NCI-H1417 (cell line): Measurements from ENCODE around the gene HLCS.
A peak's percentile ranks its signal among the peaks of the same experiment; 100 is the strongest.
"Not testable (repeated sequence)": the region's sequence is repeated elsewhere in the genome, so short reads cannot be mapped to it uniquely, and the experiment has no call there.

ENCODE experiments used
- DNase-seq, 3 experiments: peaks; one replicate each; lab custom pipeline; 2025; lab: John Stamatoyannopoulos, UW

Gene HLCS

DNA sequence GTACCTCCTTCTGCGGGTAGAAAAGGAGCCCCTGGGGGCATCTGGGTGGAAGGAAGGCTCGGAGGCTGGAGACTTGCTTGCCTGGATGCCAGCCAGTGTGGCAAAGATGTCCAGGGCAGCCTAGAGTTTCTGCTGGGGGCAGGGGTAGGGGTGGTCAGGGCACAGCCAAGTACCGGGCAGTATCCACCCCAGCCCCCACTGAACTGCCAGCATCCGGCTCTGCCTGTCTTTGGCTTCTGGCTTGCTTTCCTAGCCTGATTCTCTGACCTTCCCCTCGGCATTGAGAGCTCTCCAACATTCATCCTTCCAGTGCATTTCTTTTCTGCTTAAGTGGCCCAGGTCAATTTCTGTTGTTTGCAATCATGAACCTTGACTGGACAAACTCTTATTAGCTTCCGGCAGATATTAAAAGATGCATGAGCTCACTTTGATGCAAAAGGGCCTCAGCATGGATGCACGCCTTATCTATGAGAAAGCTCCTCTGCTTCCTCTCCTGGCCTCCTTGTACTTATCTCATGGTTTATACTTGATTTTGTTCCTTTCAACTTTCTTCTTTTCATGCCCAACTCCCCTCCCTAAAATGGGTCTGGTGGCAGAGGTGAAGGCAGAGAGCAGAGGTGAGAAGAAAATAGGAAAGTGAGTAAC lies 116.9 kb downstream of the HLCS start:
- DNase-seq: peak in 1 of 3 experiments; percentile 24

DNA sequence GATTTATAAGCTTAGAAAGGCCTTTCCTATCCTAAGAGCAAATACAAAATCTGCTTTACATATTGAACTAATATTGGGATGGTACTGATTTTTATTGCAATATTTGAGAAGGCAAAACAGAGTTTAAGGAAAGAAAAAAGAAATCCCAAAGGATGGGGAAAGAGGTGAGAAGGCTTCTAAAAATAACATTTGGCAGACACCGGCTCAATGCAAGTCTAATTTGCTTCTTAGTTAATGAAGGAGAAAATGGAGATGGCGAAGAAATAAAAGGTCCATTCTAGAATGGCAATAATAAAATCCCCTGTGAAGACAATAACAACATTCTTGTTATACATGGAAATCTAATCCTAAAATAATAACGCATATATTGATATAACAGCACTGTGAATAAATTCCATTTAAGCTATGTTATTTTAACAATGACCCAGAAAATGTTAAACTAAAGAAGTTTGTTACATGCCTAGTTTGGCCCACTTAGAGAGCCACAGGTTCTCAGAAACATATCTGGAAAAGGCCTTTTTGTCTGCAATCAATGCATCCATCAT lies 117.7 kb downstream of the HLCS start:
- DNase-seq: no peak

DNA sequence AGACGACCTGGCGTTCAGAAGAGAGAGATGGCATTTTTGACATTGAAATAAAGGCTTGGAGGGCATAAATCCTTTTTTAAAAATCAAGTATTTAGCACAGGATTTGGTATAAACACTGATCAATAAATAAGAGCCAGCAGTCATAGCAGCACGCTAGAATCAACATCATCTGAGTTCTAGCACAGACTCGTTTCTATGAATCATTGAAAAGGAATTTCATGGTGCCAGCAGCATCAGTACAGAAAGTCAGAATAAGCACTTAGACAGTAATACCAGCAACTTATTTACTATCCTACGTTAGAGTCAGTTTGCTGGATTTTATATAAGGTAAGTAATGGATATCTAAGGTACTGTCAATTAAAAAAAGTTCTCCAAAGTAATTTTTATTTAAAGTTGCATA lies 119.3 kb downstream of the HLCS start:
- no peak for DNase-seq

DNA sequence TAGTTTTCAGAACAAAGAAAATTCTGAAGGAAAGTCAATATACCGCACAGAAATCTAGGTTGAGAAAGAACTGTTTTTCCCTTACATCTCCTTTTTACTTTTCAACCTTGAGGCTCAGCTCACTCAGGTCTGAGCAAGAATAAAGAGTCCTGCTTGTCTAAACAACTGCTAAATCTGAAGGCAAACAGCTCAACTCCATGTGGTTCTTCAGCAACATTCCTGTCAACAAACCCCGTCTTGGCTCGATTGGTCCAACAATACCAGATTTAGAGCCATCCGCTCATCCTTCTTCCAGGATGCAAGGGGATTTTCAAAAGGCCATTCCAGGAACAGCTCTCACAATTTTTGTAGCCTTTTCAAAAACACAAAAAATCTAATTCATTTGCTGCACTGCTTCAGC lies 119.8 kb downstream of the HLCS start:
- DNase-seq: no peak

DNA sequence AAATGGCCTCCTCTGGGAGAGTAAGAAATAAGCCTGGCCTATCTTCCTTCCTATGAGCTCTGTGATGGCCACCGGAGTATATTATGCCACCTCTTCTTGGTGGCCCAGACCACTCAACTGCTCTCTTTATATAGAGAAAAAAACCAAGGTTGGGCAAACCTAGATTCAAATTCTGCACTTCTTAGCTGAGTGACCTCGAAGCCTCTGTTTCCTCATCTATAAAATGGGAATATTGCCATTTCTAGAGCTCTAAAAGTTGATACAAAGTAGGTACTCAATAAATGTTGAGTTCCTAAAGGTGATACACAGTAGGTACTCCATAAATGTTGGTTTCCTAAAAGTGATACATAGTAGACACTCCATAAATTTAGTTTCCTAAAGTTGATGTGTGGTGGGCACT lies 120.7 kb downstream of the HLCS start:
- no peak for DNase-seq

DNA sequence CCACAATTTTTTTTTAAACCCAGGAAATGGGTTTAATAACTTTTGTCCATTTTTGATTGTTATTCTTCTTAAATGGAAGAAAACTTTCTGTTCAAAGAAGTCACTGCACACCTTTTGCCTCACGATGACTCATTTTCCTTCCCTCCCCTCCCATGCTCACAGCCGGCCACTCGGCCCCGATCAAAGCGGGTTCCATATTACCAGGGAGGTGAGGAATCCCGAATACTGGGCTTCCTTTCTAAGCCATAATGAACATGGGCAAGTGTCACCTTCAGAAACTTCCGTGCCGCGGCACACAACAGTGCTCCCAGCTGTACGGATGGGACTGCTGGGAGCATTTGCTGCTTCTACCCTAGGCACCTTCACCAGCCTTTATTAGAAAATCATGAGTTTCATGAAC lies 121.4 kb downstream of the HLCS start:
- DNase-seq: no peak

DNA sequence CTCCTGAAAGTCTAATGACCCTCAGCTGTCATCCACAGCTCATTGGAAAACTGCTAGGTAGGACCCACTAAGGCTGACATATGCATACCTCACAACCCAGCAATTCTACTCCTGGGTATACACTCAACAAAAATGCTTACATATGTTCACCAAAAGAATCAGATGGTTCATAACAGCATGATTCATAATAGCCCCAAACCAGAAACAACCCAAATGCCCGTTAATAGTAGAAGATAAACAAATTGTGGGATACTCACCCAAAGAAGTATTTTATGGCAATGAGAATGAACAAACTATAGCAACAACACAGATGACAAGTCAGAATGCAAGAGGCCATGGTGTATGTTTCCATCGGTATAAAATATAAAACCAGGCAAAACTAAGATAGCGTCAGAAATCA lies 124.6 kb downstream of the HLCS start:
- no peak for DNase-seq

DNA sequence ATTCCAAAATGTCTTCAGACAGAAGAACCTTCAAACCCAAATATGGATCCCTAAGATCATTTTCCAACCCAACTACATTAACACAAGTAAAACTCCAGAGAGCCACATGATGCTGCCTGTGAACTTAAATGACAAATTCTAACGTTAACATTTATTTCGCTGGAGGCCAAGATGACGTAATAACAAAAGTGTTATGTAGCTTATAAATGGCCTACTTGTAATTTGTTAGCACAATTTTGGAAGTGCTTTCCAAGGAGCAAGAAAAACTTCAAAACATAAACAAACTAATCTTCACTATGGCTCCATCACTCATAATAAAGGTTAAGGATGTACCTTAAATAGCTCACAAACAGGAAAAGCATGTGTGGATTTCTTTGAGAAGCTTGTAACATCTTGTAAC lies 126.7 kb downstream of the HLCS start:
- no peak for DNase-seq

DNA sequence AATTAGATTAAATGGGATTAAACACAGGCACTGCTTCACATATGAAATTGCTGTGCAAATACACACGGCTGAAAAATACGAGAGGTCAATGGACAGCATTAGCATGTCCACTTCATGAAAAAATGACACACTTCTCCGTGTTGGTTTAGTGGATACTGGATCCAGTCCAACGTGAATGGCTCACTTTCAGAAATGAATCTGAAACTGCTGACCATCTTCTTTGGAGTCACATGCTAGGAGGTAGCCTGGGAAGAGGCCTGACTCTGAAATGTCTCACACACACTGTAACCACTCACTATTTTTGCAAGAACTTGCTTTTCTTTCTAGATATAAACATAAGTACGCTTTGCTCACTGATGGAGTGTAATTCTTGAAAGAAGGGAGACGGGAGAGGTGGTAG lies 127.3 kb downstream of the HLCS start:
- peak in 1 of 3 experiments; percentile 57 for DNase-seq

DNA sequence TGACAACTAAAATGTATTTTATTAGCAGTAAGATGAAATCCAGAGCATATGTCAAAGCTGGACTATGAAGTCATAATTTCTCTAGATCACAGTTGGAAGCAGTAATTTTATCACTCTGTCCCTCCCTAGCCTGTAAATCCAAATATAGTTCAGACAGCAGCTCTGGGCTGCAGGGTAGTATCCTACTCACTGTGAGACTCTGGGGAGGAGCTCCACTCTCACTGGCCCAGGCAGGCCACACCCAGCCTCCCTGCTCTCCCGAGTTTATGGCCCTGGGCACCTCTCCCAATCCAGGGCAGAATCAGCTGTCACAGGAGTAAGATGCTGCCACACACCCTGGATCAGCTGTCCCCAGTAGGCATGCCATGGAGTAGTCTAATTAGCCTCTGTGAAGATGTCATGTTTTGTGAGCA lies 131.1 kb downstream of the HLCS start:
- no peak for DNase-seq

DNA sequence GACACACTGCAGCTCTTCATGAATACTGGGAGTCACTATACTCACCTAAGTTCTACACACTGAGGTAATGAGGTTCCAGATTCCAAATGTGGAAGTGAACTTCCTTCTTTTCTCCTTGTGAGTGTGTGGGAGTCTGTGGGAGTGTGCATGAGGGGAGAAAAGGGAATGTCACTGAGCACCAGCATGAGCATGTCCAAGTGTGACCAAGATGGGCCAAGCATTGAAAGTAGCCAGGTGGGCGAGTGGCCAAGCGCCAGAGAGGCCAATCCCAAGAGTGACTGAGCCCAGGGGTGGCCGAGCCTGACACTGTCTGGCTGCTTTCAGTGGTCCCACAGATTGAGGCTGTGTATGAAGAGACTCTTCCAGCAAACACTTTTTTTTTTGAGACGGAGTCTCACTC lies 132.3 kb downstream of the HLCS start:
- no peak for DNase-seq

DNA sequence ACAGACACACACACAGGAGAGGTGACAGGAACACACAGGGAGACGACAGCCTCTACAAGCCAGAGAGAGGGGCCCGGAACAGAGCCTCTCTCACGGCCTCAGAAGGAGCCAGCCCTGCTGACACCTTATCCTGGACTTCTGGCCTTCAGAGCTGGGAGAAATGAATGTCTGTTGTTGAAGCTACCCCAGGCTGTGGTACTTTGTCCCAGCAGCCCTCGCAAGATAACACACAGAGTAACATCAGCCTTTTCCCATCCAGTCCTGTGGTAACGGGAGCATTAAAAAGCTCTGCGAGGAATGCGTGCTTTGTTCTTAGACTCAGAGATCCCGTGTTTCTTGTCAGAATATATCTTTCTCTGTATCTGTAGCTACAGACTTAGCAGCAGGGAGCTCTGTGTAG lies 136.4 kb downstream of the HLCS start:
- no peak for DNase-seq

DNA sequence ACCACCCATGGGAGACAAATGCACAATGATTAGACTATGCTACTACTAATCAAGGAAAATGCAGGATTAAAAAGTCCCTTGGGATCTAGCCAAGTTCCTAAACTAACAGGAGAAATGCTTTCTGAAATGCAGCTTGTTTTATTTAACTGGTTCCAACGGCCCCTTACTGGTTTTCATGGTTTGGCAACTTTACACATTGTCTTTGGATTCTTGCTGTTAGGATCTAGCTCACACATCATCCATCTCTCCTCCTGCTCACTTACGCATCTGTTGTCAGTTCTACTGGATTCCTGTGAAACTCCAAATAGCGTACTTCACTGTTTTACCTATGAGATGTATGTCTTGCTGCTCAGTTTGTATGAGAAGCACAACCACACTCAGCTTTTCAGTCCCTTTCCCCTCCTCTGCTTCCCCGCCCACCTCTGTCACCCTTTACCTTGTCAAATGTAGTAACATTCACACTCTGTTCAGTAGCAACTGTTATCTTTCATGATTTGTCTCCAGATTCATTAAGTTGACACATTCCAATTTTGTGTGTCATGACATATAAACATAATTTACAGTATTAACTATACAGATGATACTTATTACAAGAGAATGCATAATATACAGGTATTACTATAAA lies 137.5 kb downstream of the HLCS start:
- DNase-seq: no peak

DNA sequence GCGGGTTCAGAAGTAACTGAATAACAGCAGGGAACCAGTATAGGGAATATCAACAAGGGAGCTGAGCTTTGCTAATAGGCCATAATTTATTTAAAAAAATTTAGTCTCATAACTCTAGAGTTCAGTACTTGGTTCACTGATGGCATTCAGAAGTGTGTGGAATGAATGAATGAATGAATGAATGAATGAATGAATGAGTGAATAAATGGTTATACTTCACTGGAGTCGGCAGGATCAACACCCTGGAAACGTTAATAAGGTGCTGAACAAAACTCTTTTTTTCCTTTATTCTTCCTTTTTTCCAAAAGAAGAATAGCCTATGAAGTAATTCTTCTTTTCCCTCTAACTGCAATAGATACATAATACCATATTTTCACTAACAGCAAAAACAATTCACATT lies 138.3 kb downstream of the HLCS start:
- no peak for DNase-seq

DNA sequence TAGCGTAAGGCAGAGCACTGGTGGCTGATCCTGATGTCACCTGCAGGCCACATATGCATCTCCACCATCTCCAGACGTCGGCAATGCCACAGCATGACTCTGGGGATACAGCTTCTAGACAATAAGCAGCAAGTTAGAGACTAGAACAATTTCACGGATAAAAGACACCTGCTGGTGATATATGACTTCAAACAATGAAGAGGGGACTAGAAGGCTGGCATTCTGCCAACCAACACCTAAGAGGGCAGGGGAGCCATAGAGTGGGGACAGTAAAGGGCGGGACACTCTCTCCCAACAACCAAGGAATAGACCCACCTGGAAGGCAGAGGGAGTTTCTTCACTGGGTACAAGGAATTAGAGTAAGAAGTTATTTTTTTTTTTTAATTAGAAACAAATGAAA lies 140.8 kb downstream of the HLCS start:
- peak; percentile 71 to 94 (median 76) for DNase-seq

DNA sequence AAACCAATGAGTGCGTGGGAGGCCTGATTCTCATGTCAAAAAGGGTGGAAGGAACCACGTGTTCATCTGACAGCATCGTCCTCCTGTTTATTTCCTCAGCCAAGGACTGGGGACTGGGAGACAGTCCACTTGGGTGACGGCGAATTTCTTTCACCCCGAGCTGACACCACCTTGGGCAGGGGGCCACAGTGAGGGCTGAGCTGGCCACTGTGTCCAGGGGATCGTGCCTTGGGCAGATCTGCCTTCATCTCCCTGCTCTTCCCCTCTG lies 145.5 kb downstream of the HLCS start:
- DNase-seq: no peak

DNA sequence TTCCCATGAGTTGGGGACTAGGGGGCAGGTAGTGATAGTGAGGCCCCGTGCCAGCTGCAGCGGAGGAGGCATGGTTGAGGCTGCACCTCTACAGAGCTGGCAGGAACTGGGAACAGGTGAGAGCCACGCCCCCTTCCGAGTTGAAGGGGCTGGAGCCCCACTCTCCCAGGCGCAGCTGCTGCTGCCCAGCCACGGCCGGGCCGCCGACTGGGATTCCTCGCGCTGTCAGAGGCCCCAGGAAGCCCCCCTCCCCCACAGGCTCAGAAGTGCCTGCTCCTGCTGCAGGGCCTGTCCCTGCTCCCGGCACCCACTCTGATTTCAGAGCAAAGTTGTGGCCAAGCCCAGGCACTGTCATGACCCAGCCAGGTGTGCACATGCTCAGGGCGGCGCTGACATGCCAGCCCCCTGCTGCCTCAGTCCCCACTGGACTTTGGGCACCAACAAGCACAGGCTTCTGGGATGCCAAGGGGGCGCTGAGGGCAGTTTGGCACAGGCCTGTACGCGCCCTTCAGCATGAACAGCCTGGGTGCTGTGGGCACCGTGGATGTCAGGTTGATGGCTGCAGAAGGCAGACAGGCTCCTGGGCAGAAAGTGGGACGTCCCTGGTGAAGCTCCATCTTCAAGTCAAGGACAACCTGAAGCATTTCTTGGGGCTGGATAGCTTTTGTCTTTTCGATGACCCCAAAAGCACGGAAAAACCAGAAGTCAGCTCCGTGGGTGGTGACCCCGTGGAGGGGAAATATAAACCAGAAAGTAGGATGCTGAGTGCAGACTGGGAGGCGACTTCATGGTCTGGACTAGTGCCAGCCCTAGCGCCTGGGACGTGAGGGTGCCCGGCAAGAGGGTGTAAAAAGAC lies 146.1 kb downstream of the HLCS start:
- DNase-seq: peak in 2 of 3 experiments; percentile 25 to 40

DNA sequence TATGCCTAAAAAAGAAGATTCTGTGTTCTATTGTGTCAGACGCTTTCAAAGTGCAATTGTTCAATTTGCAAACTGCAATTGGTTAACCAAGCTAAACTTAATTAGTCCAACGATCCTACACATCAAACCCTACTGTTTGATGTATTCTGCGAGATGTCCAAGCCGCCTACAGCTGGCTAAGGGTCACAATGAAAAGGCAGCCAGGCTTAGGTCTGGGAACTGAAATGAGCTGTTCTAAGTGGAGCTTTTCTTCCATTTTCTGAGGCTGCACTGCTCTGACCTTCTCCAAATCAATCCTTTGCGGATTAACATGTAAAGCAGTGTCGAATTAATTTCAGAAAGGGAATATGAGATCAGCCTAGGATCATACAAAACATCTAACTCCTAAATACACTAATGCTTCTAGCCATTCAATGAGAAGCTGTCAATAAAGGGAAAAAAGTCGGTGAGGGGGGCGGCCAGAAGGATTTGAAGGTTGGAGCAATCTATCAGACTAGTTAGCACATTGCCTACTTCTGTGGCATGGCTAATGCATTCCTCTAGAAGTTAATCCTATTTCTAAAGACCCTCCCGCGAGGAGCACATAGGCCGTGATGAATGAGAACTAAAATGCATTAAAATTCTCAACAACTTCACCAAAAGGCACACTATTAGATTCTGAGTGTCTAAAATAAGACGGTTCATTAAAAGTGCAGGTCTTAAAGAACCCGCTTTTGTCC lies 148.6 kb downstream of the HLCS start:
- no peak for DNase-seq

DNA sequence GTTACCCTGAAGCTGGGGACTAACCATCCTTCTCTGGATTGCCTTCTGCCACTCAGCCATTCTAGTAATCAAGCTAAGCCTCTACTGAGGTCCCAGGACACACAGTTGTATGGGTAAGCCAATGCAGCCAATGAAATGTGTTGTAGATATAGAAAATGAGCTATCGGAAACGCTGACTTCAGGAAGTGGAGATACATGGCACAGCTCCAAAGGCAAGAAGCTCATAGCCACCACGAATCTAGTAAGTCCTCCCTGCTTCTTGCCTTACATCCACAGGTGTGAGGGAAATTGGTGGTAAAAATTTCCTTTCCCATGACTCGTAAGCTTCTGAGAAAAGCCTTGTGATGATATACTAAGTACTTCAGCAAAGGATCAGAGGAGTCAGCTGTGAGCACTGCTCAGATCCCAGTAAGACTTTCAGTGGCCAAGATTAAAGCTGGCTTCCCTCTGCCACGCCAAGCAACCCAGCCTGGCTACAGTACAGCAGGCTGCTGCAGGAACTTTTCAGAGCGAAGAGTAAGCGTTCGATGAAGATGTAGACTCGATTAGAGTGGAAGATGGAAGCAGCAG lies 149.8 kb downstream of the HLCS start:
- DNase-seq: no peak

DNA sequence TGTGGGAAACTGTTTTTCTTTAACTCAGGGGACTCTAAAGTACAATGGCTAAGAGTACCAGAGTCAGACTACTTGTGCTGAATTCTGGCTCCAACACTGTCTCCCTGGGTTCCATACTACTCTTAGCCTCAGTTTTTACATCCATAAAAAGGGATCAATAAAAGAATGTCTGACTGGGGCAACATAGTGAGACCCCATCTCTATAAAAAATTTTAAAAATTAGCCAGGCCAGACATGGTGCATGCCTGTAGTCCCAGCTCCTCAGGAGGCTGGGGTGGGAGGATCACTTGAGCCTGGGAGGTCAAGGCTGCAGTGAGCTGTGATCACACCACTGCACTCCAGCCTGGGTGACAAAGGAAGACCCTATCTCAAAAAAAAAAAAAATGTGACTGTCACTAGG lies 150.4 kb downstream of the HLCS start:
- not testable (repeated sequence) for DNase-seq

DNA sequence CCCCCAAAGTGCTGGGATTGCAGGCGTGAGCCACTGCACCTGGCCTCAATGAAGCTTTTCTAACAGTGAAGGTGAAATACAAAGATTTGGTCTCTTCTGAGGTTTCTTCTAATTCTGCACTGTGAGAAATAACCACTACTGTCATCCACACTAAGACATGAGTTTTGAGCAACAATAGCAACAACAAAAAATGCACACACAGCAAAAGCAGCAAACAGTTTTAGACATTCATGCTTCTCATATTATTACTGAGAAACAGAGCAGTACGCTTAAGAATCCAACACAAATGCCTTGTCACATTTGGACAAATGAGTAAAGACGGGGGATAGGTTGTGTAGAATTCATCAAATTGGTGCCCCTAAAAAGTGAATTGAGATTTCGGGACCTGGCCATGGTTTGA lies 151.2 kb downstream of the HLCS start:
- no peak for DNase-seq

DNA sequence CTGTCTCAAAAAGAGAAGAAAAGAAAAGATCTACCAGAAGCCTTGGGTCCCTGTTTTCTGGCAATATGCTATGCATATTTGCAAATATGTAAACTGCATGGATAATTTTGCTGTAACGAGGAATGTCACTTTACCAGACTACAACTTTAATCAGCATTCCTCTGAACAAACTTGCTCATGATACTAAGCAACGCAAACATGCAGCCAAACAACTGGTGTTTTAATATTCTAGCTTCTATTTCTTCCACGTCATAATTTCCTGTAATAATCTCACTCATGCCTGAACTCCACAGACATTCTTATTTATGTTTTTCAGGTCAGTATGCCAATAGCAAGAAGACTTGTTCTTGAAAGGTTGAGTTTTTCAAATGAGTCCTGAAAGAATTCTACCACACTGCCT lies 153.4 kb downstream of the HLCS start:
- no peak for DNase-seq
